ENCODE measurements around the gene LZTR1.
"Not testable (repeated sequence)": the region's sequence is repeated elsewhere in the genome, so short reads cannot be mapped to it uniquely, and the experiment has no call there.

The LZTR1 gene

DNA sequence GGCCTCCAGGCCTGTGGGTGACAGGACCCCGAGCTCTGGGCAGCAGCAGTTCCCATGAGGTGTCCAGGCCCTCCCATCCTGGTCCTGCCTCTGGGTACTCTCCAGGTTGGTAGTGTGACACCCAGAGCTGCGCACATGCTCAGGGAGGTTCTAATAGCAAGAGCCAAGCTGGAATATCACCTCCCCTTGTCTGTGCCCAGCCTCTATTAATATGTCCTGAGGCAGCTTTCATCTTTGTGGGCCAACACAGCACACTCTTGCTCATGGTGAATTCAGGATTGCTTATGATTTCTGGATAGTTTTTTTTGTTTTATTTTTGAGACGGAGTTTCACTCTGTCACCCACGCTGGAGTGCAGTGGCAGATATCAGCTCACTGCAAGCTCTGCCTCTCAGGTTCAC is 36.2 kb downstream of the LZTR1 start:
- no peak for DNase-seq

DNA sequence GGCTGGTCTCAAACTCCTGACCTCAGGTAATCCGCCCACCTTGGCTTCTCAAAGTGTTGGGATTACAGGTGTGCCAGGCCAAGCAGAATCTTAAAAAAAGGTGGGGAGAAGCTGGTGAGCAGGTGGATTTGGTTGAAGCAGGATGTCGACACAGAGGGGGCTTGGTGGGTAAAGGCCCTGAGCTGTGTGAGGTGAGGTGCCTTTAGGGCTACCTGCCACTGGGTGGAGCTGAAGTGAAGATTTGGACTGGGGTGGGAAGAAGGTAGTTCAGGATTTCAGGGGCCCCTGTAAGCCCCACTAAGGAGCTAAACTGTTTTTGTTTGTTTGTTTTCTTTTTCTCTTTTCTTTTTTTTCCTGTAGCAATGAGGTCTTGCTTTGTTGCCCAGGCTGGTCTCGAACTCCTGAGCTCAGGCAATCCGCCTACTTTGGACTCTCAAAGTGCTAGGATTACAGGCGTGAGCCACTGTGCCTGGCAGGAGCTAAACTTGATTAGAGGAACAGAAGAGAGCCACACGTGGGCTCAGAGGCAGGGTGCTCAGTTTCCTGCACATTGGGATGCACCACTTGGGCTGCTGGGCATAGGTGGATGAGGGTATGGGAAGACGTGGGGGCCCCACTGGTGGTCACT is 38.8 kb downstream of the LZTR1 start:
- DNase-seq: no peak

- no peak for DNase-seq
Observed at GRCh38 chr22:21022507-21022906, 40.4 kb downstream of the LZTR1 start.

DNA sequence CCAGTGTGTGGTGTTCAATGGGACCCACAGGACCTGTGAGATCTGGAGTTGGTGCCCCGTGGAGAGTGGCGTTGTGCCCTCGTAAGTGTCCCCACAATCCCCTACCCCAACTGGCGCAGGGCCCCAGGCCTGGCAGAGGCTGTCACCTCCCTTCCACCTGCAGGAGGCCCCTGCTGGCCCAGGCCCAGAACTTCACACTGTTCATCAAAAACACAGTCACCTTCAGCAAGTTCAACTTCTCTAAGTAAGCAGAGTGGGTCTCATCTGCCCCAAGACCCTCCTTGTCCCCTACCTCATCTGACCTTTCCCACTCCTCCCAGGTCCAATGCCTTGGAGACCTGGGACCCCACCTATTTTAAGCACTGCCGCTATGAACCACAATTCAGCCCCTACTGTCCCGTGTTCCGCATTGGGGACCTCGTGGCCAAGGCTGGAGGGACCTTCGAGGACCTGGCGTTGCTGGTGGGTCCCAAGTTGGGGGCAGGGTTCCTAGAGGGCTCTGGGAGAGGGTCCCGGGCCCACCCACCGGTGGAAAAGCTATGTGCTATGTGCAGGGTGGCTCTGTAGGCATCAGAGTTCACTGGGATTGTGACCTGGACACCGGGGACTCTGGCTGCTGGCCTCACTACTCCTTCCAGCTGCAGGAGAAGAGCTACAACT is 41.0 kb downstream of the LZTR1 start:
- DNase-seq: no peak

- no peak for DNase-seq
Observed at GRCh38 chr22:21025266-21025665, 43.2 kb downstream of the LZTR1 start.

DNA sequence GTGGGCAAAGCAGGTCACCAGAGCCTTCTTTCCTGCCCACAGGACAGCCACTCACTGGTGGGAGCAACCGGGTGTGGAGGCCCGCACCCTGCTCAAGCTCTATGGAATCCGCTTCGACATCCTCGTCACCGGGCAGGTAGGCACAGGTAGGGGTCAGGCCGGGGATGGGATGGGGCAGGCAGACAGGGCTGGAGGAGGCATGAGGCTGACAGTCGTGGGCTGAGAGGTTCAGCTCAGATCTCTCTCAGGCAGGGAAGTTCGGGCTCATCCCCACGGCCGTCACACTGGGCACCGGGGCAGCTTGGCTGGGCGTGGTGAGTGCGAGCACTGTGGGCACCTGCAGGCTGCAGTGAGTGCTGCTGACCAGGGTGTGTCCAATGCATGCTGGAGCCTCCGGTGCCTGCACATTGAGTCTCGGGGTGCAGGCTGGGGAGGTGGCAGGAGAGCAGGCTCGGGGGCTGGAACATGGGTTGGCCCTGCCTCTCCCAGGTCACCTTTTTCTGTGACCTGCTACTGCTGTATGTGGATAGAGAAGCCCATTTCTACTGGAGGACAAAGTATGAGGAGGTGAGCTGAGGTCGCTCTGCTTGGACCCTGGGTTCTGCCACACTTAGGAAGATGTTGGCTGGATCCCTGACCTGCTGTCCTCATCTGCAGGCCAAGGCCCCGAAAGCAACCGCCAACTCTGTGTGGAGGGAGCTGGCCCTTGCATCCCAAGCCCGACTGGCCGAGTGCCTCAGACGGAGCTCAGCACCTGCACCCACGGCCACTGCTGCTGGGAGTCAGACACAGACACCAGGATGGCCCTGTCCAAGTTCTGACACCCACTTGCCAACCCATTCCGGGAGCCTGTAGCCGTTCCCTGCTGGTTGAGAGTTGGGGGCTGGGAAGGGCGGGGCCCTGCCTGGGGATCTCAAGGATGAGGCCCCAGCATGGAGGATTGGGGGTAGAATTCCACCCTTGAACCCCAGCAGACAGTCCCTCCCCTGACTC is 44.0 kb downstream of the LZTR1 start:
- DNase-seq: no peak

DNA sequence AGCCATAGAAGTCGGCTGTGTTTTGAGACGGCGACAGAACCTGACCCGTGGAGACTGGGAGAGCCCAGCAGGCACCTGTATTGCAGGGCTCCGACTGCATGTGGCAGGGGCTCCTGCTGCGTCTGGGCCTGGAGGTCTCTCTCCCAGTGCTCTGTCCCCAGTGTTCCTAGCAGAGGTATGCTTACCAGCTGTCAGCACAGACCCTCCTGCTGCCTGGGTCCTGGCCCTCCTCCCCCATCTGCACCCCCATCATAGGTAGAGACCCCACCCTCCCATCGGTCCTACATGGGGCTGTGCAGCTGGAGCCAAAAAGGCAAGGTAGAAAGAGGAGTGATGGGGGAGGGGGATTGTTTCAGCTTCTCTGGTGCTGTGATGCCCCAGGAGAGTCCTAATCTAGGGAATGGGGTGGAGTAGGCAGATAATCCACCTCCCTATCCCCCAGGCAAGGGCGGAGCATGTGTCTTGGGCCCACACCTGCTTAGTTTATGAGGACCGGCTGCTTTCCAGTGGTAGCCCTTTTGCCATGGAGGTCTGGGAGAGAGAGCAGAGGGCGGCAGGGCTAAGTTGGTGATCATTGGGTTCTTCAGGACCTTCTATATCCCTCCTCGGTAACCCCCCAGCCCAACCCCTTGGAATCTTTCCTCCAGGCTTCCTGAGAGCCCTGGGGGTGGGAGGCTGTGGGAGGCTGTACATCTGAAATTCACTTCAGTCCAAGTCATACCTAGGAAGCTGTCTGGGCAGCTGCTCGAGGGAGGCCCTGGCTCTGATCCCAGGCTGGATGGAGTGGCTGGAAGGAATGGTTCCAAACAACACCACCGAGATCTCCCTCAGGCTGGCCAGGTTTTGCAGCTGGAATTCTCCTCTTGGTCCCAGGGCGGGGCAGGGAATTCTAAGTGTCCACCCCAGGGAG is 44.9 kb downstream of the LZTR1 start:
- DNase-seq: no peak

DNA sequence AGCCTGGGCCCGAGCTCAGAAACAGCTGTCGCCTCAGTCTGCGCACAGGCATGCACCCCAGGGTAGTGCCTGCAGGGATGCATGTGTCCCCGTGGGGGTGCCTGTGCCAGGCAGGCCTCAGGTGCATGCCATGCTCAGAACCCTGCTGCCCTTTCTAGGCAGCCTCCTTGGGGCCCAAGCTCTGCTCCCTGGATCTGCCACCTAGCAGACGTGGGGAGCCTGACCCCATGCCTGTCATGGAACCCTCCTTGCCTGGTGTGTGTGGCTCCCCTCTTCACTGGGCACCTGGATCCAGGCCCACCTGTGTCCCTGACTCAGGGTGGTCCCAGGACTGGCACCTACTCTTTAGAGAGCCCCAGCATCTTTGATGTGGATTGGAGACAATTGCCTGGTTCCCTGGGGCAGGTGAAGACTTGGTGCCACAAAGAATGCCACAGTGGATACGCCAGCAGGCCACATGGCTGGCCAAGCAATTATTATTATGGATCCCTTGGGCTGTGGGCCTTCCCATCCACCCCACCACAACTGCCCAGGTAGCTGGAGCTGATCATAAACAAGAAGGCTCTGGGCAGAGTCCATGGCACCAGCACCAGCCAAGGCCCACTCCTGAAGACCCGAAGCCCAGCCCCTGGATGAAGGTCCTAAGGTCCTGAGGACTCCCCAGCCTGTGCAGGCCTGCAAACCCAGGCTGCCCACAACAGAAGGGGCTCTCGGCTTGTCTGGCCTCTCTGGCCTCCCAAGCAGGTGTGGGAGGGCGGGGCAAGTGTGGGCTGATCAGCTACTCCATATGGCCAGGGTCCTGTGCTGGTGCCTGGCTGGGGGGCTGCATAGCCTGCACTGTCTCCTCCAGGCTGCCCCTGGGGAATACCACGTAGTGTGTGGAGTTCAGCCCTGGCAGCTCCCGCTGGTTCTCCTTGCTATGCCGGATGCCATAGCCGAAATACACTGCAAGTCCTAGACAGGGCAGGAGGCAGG is 46.5 kb downstream of the LZTR1 start:
- no peak for DNase-seq

GRCh38 chr22:21029486-21030025 is 47.5 kb downstream of the LZTR1 start:
- DNase-seq: no peak

DNA sequence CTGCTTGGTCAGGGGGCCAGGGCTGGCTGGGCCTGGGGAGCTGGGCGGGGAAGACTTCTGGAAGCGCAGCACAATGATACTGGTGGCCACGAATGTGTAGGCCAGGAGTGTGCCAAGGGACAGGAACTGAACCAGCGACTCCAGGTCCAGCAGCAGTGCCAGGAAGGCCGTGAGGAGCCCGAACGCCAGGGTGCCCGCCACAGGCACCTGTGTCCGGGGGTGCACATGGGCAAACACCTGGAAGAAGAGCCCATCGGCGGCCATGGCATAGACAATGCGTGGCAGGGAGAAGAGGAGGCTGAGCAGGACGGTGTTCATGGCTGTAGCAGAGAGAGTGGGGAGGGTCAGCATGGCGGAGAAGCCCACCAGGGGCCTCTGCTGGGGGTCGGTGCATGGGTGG is 47.9 kb downstream of the LZTR1 start:
- no peak for DNase-seq

DNA sequence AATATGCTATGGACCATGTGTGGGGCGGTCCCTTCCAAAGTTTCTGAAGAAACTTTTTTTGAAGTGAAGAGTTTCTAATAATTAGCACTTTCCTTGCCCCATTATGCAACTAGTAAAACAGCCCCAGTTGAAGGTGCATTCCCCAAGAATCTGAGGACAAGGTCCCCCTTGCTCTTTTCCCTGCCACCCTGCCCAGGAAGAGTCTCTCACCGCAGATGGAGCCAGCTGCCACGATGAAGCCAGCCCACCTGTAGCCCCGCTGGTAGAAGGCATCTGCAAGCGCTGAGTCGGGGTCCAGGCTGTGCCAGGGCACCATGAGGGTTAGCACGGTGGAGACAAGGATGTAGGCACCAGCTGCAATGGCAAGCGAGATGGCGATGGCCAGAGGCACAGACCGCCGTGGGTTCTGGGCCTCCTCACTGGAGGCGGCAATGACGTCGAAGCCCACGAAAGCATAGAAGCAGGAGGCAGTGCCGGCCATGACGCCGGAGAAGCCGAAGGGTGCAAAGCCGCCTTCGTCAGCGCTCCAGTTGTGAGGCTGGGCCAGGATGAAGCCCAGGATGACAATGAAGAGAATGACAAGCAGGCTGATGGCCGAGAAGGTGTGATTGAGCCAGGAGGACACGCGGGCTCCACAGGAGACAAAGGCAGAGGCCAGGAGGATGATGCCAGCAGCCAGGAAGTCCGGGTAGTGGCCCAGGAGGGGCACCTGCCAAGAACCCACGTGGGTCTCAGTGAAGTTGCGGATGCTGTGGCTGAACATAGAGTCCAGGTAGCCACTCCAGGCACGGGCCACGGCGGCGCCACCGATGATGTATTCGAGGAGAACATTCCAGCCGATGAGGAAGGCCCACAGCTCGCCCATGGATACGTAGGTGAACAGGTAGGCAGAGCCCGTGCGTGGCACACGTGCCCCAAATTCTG is 48.8 kb downstream of the LZTR1 start:
- DNase-seq: no peak

DNA sequence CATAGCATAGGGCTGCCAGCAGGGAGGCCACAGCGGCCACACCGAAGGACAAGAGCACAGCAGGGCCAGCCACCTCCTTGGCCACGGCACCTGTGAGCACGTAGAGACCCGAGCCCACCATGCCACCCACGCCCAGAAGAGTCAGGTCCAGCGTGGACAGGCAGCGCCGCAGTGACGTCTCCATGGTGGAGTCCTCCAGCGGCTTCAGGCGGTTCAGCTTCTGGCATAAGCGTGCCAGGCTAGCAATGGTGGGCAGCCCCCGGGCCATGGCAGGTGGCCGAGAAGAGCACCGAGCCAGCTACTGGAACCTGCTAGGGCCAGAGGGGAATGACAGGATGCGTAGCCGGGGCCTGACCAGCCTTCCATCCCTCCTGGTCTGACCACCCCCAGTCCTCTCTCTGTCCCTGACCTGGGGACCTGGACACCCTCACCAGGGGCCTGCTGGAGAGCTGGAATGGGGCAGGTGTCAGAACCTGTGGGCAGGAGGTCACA is 49.5 kb downstream of the LZTR1 start:
- no peak for DNase-seq

GRCh38 chr22:21032037-21032867 is 50.2 kb downstream of the LZTR1 start, which contains the start of gene SLC7A4:
TSS of gene SLC7A4 (minus strand) at chr22:21032561. CDS start at chr22:21031812, 749 bp downstream.
- no peak for DNase-seq

DNA sequence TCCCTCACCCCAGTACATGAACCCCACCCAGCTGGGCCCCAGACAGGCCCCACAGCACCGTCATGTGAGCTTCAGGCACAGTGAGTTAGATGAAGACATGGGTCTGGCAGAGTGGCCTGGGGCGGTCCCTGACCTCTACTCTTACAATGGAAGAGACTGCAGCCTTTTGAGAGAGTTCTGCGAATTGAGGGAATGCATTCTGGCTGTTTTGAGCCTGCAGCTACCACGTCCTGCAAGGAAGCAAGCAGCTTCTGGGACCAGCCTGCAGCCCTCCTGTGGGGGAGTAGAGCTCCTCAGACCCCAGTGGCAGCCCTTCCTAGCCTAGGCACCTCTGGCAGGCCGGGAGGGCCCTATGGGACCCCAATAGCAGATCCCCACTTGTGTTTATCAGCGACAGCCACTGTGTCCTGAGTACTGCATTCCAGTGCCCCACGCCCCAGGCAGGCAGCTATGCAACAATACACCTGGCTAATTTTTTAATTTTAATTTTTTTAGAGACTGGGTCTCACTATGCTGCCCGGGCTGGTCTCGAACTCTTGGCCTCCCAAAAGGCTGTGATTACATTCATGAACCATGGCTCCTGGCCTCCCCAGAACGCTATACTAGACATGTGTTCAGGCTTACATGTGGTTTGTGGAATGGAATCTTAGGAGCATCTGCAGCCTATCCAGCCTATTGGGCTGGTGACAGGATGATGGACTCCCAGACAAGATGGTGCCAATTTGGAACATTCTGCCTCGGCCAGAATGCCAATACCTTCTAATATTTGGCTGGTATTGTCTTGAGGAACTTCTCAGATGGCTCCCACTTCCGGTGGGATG is 51.0 kb downstream of the LZTR1 start:
- DNase-seq: no peak

DNA sequence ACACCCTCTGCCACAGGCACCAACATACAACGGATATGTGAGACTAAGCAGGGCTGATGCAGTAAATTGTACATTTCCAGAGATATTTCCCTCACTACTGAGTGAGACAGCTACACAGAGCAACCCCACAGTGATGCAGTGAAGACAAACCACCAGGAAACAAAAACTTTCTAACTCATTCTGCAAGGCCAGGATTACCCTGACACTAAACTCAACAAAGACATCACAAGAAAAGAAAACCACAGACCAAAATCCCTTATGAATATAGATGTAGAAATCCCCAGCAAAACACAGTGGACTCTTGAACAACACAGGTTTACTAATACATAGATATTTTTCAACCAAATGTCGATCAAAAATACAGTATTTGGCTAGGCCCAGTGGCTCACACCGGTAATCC is 51.8 kb downstream of the LZTR1 start:
- DNase-seq: no peak

- no peak for DNase-seq
Observed at GRCh38 chr22:21034989-21035388, 52.9 kb downstream of the LZTR1 start.

DNA sequence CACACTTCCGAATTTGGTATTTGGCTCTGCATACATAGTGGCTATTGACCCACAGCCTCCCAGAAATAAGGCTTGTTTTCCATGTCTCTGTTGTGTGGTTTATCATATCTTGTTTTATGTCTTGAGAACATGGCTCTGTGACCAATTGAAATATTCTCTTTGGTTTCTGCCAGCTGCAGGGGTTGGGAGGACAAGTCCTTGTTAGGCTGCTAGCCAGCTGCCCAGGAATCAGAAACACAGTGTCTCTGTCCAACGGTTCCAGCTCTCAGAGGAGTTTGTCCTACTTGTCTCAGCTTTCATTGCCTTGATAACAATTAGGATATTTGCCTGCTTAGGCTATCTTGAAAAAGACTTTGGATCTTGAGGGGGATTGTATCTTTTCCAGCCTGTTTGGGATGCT is 56.3 kb downstream of the LZTR1 start:
- DNase-seq: no peak

GRCh38 chr22:21039158-21039557 is 57.1 kb downstream of the LZTR1 start:
- not testable (repeated sequence) for DNase-seq

Measured in NCI-H1930 (cell line).